ENCODE measurements around the gene TRAPPC10. TPM values are rescaled to one million over a fixed set of nuclear protein-coding genes. Genes with fewer than 3 reads are reported as not detected.
"Not testable (repeated sequence)": the region's sequence is repeated elsewhere in the genome, so short reads cannot be mapped to it uniquely, and the experiment has no call there.

The TRAPPC10 gene
- total RNA-seq, 2 experiments from 2014 or later = 77.9 to 82.7 TPM

DNA sequence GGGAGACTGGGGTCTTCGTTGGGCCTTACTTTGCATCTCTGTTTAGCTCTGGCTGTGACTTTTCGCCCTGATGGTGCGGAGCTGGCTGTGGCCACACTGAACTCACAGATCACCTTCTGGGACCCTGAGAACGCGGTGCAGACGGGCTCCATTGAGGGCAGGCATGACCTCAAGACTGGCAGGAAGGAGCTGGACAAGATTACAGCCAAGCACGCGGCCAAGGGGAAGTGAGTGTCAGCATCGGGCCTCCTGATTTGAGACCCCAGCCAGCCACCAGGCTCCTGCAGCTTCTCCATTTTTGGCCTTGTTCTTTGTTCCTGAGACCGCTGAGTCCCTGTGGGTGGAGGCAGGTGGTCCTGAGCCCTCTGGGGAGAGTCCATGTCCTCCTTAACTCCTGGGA, 110.0 kb downstream of the TRAPPC10 start:
- ATAC-seq (ENCODE audit: low read depth); POLR2A ChIA-PET; H3K27me3 Mint-ChIP-seq; H3K27ac Mint-ChIP-seq; H3K36me3 Mint-ChIP-seq; H3K4me3 Mint-ChIP-seq; H3K9me3 Mint-ChIP-seq; DNase-seq; H3K4me1 Mint-ChIP-seq: not testable (repeated sequence)

DNA sequence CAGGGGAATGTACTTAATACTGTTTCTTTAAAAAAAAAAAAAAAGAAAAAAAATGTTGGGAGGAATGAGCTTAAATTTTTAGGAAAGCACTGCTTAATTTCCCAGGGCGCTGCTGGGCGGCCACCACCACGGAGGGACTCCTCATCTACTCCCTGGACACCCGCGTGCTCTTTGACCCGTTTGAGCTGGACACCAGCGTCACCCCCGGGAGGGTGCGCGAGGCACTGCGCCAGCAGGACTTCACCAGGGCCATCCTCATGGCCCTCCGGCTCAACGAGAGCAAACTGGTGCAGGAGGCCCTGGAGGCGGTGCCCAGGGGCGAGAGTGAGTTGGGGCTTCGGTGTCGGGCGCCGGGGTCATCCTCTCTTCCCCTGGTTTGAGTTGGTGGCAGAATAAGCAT, 115.7 kb downstream of the TRAPPC10 start:
- H3K4me3 Mint-ChIP-seq; DNase-seq; H3K27ac Mint-ChIP-seq; H3K27me3 Mint-ChIP-seq; POLR2A ChIA-PET; H3K36me3 Mint-ChIP-seq; H3K4me1 Mint-ChIP-seq; H3K9me3 Mint-ChIP-seq; ATAC-seq (ENCODE audit: low read depth): not testable (repeated sequence)

DNA sequence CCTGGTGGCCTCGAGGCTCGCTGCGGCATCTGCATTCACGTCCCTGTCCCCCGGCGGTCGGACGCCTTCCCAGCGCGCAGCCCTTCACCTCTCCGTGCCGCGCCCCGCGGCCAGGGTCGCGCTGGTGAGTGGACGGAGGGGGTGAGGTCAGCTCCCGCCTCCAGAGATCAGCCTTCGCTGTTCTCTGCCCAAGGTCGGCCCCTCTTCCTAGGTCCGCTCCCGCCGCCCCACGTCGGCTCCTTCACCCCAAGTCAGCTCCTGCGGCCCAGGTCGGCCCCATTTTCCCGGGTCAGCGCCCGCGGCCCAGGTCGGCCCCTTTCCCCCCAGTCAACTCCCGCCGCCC, 121.6 kb downstream of the TRAPPC10 start:
- H3K9me3 Mint-ChIP-seq; H3K36me3 Mint-ChIP-seq; DNase-seq; H3K27me3 Mint-ChIP-seq; H3K4me3 Mint-ChIP-seq; ATAC-seq (ENCODE audit: low read depth); POLR2A ChIA-PET; H3K4me1 Mint-ChIP-seq; H3K27ac Mint-ChIP-seq: not testable (repeated sequence)

DNA sequence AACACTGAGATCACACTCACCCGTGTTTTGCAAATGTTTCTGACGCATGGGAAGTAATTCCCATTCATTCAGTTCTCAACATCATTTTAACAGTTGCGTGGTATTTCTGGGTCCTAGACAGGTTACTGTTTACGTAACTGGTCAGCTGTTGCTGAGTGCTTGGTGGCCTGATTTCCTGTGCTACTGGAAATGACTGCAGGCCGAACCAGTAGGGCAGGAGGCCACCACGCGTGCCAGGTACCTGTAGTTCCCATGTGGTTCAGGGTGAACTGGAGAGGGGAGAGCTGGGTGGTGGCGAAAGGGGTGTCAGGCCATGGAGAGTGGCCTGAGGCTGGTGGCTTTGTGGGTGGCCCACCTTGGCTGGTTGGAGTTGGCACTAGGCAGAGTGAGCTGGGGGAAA, 122.6 kb downstream of the TRAPPC10 start:
- ATAC-seq (ENCODE audit: low read depth) = not testable (repeated sequence)

DNA sequence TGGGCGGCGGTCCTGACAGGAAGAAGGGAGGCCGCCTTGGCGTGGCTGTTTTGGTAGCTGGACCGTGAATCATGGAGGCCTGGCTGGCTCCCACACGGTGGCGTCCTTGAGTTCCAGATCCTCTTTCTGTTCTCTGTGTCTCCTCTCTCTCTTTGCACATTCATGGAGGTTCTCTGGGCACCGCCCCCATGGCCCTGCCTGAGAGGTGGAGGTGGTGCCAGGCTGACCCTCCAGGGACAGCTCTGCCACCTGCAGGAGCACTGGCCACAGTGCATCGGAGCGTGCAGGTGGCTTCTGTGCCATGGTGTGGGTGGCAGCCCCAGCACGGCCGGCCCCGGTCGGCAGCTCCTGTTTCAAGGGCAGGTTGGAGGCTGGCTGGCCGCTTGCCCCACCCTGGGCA, 125.9 kb downstream of the TRAPPC10 start:
- H3K36me3 Mint-ChIP-seq, POLR2A ChIA-PET, DNase-seq, H3K4me1 Mint-ChIP-seq, H3K27me3 Mint-ChIP-seq, H3K9me3 Mint-ChIP-seq, H3K27ac Mint-ChIP-seq, H3K4me3 Mint-ChIP-seq: not testable (repeated sequence)
- peak; percentile 43 for ATAC-seq (ENCODE audit: low read depth)

More for the DNA sequence above, 122.6 kb downstream of the TRAPPC10 start:
- H3K9me3 Mint-ChIP-seq, H3K27me3 Mint-ChIP-seq, POLR2A ChIA-PET, H3K36me3 Mint-ChIP-seq, H3K4me1 Mint-ChIP-seq, DNase-seq, H3K4me3 Mint-ChIP-seq, H3K27ac Mint-ChIP-seq: not testable (repeated sequence)

DNA sequence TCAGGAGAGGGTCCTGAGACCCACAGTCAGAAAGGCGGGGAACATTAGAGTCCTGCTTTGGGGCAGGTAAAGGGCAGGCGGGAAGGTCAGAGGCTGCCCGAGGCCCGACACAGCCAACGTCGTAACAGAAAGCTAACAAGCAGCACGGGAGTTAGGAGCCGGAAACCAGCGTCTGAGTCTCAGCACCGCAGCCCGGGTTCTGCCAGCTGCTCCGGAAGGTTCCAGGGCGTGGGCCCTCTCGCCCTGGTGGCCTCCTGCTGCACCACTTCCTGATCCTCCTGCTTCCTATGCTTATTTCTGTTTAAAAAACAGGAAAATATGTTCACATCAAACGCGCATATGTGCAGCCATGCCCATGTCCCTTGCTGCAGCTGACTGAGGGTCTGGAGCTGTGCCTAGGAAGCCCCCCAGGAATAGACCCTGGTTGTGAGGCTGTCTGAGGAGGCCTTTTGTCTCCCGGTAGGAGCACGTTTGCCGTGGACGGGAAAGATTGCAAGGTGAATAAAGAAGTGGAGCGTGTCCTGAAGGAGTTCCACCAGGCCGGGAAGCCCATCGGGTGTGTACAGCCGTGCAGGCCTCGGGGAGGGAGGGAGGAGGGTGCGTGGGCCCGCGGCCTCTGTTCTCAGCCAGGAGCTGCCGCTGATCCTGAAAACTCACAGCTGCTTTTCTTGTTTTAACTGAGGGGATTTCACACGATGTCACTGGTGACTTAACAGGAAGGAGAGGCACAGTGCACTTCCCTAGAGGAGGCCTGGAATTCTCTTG, 127.9 kb downstream of the TRAPPC10 start:
- H3K27ac Mint-ChIP-seq, H3K4me1 Mint-ChIP-seq, H3K36me3 Mint-ChIP-seq, H3K4me3 Mint-ChIP-seq, H3K9me3 Mint-ChIP-seq, POLR2A ChIA-PET, H3K27me3 Mint-ChIP-seq: not testable (repeated sequence)
- DNase-seq = peak; percentile 24
- ATAC-seq (ENCODE audit: low read depth) = peak; percentile 37

DNA sequence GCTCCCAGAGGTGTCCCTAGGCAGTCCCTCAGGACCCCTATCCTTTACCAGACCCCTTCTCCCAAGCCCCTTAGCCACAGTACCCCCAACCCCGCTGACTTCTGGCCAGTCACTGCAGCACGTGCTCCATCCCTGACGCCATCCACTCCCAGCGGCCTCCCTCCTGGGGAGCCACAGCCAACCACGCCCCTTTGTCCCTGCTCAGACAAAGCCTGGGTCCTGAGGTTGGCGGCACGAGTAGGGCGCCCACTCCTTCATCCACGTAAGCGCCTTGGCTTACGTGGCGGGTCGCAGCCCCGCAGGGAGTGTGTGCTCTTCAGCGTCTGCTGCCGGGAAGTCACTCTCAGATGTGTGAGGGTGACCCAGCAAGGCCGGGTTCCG, 128.4 kb downstream of the TRAPPC10 start:
- POLR2A ChIA-PET; H3K27me3 Mint-ChIP-seq; H3K4me1 Mint-ChIP-seq; H3K4me3 Mint-ChIP-seq; H3K9me3 Mint-ChIP-seq; H3K27ac Mint-ChIP-seq; DNase-seq; H3K36me3 Mint-ChIP-seq; ATAC-seq (ENCODE audit: low read depth): not testable (repeated sequence)

DNA sequence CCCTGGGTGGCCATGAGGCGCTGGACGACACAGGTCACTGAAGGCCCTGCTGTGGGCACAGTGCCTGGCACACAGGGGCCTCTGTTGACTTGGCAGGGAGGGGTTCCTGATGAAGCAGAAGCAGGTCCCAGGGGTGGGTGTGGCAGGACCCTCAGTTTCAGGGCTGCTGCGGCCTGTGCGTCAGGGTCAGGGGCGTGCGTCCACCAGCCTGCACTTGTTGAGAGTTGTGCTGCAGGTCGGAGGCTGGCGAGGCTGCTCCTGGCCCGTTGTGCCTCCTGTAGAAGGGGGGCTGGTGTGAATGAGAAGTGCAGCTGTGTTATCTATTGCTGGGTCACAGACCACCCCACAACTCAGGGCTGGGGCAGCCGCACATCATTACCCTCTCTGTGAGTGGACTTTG, 130.4 kb downstream of the TRAPPC10 start:
- H3K27ac Mint-ChIP-seq; ATAC-seq (ENCODE audit: low read depth); H3K4me1 Mint-ChIP-seq; POLR2A ChIA-PET; H3K36me3 Mint-ChIP-seq; H3K4me3 Mint-ChIP-seq; H3K9me3 Mint-ChIP-seq; H3K27me3 Mint-ChIP-seq; DNase-seq: not testable (repeated sequence)

DNA sequence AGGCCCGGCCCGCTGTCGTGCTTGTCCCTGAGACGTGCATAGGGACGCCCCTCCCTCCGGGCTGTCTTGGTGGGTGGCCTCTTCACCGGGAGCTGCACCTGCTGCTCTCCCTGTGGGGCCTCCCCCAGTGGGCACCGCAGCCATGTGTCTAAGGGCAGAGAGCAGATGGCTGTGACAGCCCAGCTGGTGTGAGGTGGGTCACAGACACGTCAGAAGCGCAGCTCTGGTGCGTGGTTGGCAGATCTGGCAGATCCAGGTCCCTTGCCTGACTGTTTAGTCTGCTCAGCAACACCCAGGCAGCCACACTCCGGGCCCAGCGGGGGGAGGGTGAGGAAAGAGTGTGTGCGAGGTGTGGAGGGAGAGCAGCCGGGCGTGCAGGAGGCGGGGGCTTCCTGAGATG, 131.3 kb downstream of the TRAPPC10 start:
- H3K9me3 Mint-ChIP-seq, H3K27me3 Mint-ChIP-seq, H3K27ac Mint-ChIP-seq, H3K36me3 Mint-ChIP-seq, POLR2A ChIA-PET, H3K4me3 Mint-ChIP-seq, H3K4me1 Mint-ChIP-seq, DNase-seq: not testable (repeated sequence)
- peak; percentile 40 for ATAC-seq (ENCODE audit: low read depth)

DNA sequence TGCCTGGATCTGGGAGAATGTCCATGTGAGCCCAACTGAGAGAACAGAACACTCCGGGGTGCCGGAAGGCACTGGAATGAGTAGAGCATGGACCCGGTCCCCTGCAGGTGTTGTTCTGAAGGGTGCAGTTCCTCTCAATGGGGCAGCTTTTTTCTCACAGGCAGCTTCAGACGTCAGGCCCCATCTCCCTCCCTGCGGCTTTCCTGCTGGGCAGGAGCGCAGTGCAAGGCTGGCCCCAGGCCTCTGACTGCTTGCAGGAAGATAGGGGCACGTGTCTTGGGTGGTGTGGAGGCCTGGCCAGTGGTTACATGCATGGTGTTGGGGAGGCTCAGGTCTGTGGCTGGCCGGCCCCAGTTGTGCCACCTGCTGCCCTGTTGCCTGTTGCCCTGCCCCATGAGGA, 131.9 kb downstream of the TRAPPC10 start:
- H3K9me3 Mint-ChIP-seq; H3K4me1 Mint-ChIP-seq; POLR2A ChIA-PET; H3K4me3 Mint-ChIP-seq; H3K27ac Mint-ChIP-seq; H3K27me3 Mint-ChIP-seq; H3K36me3 Mint-ChIP-seq; DNase-seq; ATAC-seq (ENCODE audit: low read depth): not testable (repeated sequence)

DNA sequence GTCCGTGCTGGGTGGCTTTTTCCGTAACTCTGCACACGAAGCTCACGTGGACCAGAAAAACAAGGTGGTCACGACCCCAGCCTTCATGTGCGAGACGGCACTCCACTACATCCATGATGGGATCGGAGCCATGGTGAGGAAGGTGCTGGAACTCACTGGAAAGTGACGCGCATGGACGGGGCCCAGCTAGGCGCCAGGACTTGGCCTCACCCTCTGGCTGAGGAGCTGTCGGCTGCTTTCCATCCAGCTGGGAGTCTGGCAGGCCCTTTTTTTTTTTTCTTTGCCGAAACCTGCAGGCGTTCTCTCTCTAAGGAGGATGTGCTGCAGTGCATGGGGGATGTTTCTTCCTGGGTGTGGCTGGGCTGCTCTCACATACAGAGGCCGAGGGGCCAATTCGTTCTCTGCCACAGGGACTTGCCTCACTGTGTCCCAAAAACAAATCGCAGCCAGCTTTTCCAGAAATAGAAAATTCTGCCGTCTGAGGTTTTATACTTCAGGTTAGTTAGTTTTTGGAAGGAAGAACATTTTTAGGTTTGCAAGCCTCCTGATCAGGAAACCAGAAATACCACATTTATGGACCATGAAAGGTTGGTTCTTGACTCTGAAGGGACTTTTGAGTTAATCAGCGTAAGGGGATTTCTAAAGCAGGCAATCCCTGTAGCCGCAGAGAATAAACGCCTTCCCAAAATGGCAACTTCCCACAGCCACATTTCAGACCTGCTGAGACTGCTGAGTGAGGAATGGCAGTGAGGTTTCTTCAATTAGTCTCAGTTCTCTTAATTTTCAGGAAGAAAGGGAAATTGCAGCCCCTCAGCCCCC, 132.9 kb downstream of the TRAPPC10 start:
- H3K4me1 Mint-ChIP-seq, H3K36me3 Mint-ChIP-seq, POLR2A ChIA-PET, H3K9me3 Mint-ChIP-seq, H3K27me3 Mint-ChIP-seq, DNase-seq, H3K4me3 Mint-ChIP-seq, H3K27ac Mint-ChIP-seq: not testable (repeated sequence)
- peak; percentile 51 for ATAC-seq (ENCODE audit: low read depth)

DNA sequence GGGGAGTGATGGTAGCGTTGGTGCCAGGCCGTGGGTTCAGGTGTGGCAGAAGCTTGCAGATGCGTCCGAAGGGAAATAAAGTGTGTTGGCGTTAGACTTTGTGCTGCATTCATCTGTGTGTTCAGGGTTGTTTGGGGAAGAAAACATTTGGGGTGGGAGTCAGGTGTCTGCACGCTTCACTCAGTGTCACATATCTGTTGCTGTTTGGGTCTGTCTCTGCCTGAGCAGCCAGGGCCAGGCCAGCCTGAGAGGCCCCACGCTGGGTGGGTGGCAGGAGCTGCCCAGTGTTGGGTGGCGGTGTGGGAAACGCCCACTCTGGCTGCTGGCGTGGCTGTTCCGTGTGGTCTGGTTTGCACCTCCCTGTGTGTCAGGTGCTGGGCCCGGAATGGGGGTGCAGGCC, 133.5 kb downstream of the TRAPPC10 start:
- H3K9me3 Mint-ChIP-seq; ATAC-seq (ENCODE audit: low read depth); POLR2A ChIA-PET: not testable (repeated sequence)

DNA sequence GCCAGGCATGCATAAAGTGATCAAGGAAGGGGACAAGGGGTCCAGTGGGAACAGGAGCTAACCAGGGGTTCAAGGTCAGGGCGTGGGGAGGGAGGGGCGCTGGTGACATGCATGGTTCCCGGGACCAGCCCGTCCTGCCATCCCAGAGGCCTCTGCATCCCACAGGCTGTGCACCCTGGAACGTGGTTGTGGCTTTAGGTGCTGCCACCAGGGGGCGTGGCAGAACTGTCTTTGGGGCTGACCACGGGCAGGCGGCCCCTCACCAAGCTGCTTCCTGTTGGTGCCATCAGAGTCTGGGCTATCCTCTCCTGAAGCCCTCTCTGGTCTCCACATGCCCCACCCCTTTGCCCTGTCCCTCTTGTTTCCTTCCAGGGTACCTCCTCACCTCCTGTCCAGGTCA, 135.0 kb downstream of the TRAPPC10 start:
- POLR2A ChIA-PET, H3K4me3 Mint-ChIP-seq, H3K27ac Mint-ChIP-seq, H3K4me1 Mint-ChIP-seq, H3K9me3 Mint-ChIP-seq, DNase-seq, H3K36me3 Mint-ChIP-seq, H3K27me3 Mint-ChIP-seq: not testable (repeated sequence)
- ATAC-seq (ENCODE audit: low read depth) = peak; percentile 38

More for the DNA sequence above, 133.5 kb downstream of the TRAPPC10 start:
- not testable (repeated sequence) for DNase-seq, H3K4me3 Mint-ChIP-seq, H3K27ac Mint-ChIP-seq, H3K36me3 Mint-ChIP-seq, H3K27me3 Mint-ChIP-seq, H3K4me1 Mint-ChIP-seq

DNA sequence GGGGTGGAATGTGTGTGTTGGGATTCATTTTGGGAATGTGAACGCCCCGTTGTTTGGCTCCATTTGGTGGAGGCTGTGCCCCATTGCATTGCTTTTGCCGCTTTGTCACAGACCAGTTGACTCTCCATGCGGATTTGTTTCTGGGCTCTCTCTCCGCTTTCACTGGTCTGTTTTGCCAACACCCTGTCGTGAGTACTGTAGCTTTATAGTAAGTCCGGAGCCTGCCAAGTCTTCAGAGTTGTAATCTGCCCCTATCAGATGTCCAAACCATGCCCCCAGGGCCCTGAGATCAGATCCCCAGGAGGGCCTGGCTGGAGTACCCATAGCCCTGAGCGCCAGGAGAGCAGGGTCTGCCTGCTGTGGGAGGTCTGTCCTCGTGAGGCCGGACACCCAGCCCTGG, 138.1 kb downstream of the TRAPPC10 start:
- H3K27me3 Mint-ChIP-seq; H3K36me3 Mint-ChIP-seq; ATAC-seq (ENCODE audit: low read depth); POLR2A ChIA-PET; H3K4me1 Mint-ChIP-seq; H3K27ac Mint-ChIP-seq; H3K9me3 Mint-ChIP-seq; H3K4me3 Mint-ChIP-seq; DNase-seq: not testable (repeated sequence)
